ENCODE measurements around the gene CISTR.

CISTR gene

GRCh38 chr12:53698948-53699677, 52.7 kb downstream of the CISTR start:
- DNase-seq (ENCODE audit: extremely low read depth, insufficient read length): no peak
- no peak overlapping the region for H3K4me3 ChIP-seq (replicated peaks; ENCODE audit: low read depth, low read length)
- no peaks in the 10 kb centered on the region for H3K36me3 ChIP-seq (ENCODE audit: control insufficient read depth, insufficient read depth, low read length)
- no peak for TF ChIP-seq CTCF (IDR thresholded peaks at IDR 0.05; ENCODE audit: insufficient read depth, low read length, poor library complexity, severe bottlenecking)
- peaks cover 15% of the 10 kb centered on the region for H3K27me3 ChIP-seq (replicated peaks; ENCODE audit: control insufficient read depth, insufficient read depth, low read length)

DNA sequence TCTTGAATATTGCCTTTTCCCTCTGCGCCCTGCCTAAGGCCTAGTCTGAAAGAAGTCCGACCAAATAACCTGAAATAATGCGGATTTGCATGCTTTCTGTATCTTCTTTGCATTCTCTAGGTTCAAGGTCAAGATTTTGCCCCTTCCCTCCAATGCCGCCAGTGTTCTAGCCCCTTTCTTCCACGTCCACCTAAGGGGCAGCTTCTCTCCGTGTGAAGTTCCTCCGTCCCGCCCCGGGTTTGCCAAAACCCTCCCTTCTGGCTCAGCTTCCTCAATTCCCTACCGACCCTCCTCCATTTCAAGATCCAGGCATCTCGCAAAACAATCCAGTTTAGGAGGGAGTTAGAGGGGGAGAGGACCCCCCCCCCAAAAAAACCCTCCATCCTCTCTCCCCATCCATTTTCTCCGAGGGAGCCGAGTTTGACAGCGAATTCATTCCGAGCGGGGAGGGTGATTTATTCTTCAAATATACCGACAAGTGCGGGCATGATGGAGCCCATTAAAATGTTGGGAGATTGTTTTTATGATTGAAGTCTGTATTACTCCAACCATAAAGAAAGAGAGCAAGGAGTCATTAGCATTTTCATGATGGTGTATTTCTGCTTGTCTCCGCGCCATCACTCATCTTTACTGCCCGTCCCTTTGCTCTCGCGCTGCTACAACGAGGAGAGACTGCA, 55.0 kb downstream of the CISTR start:
- Histone ChIP-seq H3K36me3 (ENCODE audit: control insufficient read depth, insufficient read depth, low read length) (no peaks in the 10 kb centered on the region), H3K4me3 (replicated peaks; ENCODE audit: low read depth, low read length) (no peak overlapping the region), H3K27me3 (replicated peaks; ENCODE audit: control insufficient read depth, insufficient read depth, low read length) (peaks cover 13% of the 10 kb centered on the region)
- no peak for TF ChIP-seq CTCF (IDR thresholded peaks at IDR 0.05; ENCODE audit: insufficient read depth, low read length, poor library complexity, severe bottlenecking)
- DNase-seq (ENCODE audit: extremely low read depth, insufficient read length): no peak
